Activated T-helper 1 cell treated with anti-CD3 and anti-CD28 coated beads, Interleukin-2, amount 50 U/mL, for 16 hours (primary cell): ENCODE measurements around the gene EIF4B.

Experiments used
- DNase-seq, 2 donors: peaks; one replicate each; pipeline ENCODE4 v3.0.0-alpha.2; 2020; ENCODE audit warnings: low read depth in 1 of 2, low spot score in 1 of 2

Gene EIF4B

DNA sequence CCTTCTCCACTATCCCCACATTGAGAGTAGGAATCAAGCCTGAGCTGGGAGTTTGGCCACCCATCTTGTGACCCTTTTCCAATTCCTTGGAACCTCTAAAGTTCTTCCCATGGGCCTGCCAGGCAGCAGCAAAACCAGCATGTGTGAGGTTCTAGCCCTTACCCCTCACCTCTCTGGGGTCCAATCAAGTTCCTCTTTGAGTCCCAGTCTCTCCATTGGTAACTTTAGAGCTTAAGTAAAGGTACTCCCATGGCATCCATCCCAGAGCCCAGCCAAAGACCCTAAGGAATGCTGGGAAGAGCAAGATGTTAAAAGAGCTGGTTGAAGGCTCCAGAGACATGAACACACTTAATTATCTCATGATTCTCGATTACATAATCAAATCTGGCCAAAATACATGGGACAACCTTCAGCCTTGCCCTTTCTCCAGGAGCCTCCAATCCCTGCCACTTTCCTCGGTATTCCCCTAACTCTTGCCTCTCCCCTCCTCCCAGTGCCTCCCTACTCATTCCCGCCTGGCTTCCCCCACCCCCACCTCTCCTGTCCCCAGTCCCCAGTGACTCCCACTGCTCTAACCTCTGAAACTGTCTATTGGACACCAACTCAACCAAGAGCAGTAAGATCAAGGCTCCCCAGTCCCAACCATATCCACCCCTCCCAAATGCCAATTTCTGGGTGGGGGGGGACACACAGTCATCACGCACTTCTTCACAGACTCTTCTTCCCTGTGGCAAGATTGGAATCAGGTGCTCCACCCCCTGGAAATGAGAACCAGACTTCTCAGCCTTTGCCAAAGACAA, 38.8 kb downstream of the EIF4B start:
- DNase-seq: no peak

DNA sequence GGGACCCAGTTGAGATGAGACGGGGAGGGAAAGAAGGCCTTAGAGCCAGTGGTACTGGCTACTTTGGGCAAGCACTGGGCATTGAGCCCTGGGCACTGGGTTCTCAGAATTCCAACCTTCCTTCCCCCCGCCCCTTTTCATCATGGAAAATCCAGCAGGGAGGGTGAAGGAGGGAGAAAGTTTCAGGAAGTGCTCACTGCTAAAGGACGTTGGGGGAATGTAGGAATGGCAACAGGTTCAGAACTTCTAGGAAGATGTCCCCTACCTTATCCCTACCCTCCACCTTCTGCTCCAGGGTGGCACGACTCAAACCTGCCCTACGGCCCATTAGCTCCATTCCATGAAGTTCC, 39.4 kb downstream of the EIF4B start:
- DNase-seq: no peak

DNA sequence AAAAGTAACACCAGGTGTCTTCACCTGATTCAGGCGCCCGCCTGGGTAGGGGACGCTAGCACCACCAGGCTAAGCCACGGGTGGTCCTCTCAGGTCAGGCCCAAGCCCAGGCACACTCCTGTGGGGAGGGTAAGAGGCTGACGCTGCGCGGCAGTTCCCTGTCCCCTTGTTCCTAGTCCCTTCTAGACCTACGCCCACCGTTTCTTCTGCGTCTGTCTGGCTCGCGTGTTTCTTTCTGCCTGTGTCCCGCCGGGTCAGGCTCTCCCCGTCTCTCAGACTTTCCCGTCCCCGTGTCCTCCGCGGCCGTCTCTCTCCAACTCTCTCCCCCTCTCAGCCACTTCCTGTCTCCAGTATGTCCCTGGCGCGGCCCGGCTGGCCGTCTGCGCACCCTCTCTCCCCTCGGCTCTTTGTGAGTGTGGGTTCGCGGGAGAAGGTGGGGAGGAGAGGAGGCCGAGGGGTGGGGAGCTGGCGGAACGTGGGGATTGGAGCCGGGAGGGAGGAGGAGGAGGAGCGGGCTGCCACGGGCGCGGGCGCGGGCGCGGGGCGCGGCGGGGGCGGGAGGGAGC, 40.5 kb downstream of the EIF4B start:
- DNase-seq: peak in 1 of 2 donors; percentile 20

DNA sequence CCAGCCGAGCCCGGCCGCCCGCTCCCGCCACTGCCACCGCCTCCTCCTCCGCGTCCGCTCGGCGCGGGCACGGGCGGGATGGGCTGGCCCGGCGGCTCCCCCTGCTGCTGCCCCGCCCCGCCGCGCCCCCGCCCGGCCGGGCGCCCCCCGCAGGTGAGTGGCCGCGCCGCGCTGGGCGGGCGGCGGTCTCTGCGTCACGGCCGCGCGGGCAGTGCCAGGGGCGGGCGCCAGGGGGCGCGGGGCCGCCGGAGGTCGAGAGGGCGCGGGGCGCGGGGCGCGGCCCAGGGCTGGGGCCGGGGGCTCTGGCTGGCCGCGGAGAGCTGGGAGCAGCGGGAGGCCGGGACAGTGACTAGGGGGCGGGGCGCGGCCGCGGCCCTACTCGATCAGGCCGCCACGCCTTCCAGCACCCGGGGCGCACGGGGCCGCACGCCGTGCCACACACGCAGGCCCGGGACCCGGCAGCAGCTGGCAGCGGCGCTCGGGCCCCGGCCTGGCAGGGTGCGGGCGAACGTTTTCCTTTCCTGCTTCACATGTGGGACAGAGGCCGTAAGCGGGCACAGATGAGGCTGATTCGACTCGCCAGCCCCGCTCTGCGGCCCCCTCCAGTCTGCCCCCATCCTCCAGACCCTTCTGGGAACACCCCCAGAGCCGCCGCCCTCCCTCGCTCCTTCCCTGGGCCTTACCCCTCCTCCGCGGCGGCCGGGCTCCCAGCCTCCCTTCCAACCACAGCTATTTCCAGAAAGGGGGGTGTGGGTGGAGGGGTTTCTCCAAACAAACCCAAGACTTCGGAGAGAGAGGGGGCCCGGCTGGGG, 41.2 kb downstream of the EIF4B start:
- DNase-seq: peak; percentile 44 to 70

DNA sequence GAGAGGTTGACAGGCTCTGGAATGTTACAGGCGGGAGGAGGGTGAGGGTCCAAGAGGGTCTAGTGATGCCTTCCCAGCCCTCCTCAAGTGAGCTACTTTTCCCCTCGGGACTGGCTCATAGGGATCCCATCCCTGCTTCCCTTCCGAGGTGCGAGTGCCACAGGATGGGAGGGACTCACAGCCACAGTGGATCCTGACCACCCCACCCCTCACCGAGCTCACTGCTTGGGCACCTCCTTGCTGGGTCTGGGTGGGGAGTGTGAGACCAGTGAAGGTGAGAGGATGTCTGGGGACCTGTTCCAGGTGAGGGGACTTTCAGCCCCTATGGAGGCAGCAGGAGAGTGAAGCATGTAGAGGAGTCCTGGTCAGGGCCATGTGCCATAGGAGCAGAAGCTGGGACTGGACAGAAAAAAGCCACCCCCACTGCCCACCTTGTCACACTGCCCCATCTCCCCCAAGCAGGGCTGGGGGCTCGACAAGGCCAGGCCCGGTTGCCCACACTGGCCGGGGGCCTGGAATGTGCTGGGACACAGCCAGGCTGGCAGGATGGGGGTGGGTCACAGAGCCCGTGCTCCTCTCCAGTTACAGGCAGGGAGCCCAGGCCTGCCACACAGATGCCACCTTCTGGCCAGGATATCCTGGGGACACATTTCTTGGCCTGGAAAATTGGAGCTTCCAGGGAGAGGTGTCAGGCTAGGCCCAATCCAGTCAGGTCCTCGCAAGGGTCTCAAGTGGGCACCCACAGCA, 42.0 kb downstream of the EIF4B start:
- no peak for DNase-seq

DNA sequence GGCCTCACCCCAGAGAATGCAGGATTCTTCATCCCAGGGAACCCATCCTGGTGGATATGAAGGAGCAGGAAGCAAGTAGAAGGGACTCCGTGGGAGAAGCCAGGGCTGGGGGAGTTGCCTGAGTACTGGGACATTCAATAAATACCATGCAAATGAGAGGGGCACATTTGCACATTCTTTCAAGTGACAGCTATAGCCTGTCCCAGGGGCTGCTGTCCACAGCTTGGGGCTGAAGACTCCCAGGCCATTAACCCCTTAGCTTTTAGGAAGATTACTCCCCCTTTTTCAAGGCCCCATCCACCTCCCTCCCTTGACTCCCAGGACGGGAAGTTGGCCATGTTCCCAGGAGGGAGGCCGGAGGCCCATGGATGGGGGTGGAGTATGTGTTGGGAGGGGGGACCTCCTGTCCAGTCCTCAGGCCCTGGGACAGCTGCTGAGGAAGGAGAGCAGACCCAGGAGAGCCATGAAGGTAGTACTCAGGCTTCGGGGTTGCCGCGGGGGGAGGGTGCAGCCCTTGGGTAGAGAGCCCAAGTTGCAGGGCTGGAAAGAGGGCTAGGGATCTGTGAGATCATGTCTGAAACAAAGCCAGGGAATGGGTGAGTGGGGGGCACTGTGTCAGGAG, 42.6 kb downstream of the EIF4B start:
- DNase-seq: no peak

DNA sequence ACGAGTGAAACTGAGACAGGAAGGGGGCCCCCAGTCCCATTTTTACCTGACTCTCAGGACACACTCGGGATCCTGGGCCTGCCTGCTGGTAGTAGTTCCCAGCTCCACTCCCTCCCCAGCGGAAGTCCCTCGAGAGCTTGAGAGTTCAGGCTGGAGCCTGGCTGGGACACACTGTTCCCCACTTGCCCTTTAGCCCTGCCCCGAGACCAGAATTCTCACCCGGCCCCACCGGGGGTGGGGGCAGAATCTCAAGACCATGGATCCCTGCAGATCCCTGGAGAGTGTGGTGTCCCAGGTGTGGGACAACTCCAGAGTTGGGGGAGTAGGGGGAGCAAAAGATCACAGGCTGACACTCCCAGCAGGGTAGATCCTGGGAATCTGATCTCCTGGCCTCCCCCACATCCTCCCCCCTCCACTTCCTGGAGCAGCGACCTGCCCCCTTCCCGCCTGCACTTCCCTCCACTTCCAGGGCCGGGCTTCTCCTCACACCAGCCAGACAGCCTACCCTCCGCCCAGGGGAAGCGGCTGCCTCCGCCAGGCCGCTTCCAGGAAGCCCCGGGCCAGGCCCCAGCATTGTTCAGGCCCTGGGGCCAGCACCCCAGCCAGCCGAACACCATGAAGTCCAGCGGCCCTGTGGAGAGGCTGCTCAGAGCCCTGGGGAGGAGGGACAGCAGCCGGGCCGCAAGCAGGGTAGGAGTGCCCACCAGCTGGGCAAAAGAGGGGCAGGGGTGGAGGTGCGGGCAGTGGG, 43.5 kb downstream of the EIF4B start, which contains the start of gene TNS2:
Gene TNS2, plus strand, starts transcription at position 495 of the 748 bp plus-strand sequence. Its CDS starts 121 bp downstream, at position 616.
- no peak for DNase-seq

DNA sequence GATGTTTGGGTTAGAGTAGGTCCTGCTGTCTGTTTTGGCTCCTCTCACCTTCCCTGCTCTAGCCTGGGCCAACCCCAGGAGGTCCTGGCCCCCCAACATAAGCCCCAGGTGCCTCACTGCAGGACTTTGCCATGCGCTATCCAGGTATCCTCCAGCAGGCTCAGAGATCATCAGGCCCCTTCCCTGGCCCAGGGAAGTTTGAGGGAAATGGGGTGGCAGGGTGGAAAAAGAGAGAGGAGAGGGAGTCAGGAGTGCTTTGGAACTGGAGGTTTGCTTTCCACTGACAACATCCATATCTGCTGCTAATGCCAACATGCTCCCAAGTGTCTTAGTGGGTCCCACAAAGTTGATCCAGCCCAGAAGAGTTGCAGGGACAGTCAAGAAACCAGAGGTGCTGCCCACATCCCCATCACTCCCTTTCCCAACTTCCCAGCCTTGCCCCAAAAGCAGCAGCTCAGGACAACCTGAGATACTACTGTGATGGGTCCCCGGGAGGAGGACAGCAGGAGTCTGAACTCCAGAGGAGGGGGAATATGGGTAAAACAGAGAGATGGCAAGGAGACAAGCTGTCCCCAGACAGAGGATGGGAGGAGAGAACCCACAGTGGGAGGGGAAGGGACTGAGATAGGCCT, 44.3 kb downstream of the EIF4B start:
- no peak for DNase-seq

DNA sequence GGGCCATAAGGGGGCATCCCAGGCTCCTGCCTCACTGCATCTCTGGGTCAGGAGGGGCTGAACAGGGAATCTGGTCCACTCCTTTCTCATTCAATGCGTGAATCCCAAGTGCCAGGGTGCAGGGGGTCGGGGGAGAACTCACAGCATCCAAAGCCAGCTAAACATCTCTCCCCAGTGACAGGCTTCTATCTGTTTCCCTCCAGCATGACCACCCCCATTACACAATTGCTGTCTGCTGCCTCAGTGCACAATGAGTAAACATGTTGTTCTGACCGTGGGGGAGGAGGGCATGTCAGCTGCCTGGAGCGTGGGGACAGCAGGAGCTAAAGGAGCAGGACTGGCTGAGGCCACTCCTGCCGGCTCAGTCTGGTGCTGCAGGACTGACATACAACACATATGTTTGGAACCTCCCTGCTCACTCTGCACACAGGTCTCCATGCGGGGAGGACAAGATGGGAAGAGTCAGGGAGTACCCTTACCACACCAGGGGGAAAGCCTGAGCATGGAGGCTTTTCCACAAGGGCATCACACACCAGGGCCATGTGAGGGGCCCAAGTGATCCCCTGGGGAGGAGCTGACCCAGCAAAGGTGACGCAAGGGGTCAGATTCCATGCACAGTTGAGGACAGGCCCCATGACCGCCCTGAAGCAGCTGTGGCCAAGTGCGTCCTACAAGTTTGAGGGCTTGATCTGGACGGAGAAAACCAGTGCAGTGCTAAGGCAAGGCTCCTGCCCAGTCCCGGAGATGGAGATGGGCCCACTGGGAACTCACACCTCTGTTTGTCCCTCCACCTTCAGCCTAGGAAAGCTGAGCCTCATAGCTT, 45.0 kb downstream of the EIF4B start:
- no peak for DNase-seq

DNA sequence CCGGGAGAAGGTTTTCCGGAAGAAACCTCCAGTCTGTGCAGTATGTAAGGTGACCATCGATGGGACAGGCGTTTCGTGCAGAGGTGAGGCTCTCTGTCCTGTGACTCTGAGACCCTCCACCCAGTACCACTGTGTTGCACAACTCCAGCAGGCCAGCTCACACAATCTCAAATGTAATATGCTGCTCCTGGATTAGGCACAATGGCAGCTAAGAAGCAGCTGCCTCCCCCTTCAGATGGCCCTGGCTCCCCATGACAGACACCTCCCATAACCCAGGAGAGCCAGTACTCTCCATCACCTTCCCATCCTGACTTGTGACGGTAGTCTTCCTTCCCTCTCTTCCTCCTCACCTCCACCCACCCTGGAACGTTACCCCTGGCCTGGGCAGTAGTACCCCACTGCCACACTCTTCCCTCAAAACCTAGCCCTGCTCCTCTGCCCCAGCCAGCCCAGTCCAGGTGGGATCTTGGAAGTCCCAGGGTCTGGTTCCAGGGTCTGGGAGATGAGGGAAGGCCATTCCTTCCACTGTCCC, 45.7 kb downstream of the EIF4B start:
- DNase-seq: no peak

DNA sequence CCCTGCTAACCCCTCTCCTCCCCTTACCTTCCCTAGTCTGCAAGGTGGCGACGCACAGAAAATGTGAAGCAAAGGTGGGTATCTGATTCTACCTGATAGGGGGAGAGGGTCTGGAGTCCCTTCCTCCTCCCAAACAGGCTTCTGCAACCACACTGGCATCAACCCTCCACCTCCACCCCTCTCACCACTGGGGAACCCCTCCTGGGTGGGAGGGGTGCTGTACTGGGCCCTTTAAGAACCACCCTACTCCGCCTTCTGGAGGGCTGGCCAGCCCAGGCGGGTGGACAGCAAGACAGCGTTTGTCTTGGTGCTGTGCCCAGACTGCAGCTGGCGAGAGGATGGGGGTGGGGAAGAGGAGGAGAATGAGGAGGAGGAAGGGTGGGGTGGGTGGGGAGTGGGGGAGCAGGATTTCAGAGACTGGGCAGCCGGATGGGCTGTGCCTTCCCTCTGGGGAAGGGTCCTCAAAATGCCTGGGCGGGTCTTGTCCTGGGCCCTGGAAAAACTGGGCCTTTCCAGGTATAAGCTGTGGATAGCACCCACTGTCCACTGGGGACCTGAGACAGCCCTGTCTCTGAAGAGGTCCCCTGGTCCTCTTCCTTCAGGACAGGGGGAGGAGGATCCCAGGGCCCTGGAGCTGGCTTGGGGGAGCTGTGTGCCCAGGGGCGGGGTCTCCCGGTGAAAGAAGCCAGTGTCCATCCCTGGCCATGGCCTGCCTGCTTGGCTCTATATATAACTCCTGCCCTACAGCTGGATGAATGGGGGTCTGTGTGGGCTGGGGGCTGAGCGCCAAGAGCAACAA, 46.4 kb downstream of the EIF4B start:
- DNase-seq: no peak

DNA sequence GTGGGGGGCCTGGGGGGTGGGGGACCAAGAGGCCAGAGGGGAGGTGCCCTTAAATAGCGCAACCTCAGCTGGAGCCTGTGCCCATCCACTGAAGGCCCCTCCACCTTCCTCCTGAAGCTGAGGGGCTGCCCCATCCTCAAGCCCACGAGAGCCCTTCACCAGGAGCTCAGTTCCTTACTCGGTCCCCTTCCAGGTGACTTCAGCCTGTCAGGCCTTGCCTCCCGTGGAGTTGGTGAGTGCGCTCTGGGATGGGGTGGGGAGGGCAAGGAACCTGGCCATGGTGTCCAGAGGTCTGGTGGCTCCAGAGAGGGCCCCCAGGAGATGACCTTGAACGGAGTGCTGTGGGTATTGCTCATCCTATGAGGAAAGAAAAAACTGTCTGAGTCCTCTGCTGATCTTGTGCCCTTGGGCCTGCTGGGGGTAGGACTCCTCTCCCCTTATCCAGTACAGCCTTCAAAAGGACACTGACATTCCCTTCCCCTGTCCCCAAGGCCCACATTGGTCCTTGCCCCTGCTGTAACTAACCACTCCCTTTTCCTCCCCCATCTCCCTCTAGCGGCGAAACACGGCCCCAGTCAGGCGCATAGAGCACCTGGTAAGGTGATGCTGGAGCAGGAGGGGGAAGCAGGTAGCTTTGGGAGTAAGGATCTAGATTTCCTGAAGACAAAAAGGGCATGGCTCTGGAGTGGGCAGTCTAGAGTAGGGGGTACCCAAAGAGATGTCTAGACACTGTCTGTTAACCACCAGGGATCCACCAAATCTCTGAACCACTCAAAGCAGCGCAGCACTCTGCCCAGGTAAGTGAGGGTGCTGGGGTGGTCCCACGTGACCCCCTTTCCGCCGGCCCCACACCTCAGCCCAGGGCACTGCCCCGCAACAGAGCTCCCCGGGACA, 47.2 kb downstream of the EIF4B start:
- peak; percentile 29 to 34 for DNase-seq

DNA sequence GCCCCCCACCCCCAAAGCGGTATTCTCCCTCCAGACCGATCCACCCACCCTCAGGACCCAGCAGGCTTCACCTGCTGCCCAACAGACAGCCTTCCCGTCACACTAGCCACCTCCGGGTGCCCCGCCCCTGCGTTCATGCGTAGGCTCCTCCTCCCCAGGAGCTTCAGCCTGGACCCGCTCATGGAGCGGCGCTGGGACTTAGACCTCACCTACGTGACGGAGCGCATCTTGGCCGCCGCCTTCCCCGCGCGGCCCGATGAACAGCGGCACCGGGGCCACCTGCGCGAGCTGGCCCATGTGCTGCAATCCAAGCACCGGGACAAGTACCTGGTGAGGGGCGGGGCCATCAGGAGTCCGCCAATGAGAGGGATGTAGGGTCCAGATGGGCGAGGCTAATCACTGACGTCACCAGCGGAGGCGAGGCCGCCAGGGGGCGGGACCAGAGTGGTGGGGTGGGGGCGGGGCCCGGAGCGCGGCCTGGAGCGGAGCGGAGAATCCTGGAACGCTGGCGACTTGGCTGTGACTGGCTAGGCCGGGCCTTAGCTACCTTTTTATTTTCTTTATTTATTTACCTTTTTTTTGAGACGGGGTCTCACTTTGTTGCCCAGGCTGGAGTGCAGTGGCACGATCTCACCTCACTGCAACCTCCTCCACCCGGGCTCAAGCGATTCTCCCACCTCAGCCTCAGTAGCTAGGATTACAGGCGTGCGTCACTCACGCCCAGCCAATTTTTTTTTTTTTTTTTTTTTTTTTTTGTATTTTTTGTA, 48.0 kb downstream of the EIF4B start:
- DNase-seq: peak; percentile 80 to 86

DNA sequence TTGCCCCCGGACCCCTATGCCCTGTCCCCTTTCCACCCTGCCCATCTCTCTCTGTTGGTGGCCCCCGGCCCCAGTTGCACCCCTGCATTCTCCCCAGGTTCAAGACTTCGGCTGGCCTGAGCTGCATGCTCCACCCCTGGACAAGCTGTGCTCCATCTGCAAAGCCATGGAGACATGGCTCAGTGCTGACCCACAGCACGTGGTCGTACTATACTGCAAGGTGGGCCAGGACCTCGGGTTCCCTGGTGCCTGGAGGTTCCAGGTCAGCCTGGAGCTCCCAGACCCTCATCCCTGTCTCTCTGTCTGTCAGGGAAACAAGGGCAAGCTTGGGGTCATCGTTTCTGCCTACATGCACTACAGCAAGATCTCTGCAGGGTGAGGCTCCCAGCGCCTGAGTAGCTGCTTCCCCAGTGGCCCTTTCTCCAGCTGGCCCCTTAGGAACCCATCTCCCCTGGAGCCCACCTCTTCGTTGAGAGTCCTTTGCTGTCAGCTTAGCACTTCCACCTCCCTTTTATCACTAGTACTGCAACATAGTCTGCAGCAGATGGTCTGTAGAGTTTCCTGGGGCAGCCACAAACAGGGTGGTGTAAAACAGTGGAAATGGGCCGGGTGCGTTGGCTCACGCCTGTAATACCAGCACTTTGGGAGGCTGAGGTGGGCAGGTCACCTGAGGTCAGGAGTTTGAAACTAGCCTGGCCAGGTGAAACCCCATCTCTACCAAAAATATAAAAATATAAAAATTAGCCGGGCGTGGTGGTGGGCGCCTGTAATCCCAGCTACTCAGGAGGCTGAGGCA, 49.4 kb downstream of the EIF4B start:
- DNase-seq: no peak

DNA sequence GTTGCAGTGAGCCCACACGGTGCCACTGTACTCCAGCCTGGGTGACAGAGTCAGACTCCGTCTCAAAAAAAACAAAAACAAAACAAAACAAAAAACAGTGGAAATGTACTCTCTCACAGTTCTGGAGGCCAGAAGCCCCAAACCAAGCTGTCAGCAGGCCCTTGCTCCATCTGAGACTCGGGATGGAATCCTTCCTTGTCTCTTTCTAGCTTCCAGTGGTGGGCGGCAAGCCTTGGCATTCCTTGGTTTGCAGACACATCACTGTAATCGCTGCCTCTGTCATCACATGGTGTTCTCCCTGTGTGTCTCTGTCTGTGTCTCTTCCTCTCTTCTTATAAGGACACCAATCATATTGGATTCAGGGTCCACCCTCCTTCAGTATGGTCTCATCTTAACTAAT, 50.0 kb downstream of the EIF4B start:
- no peak for DNase-seq
